ENCODE results near the gene SERTAD4. TPM values are rescaled to one million over a fixed set of nuclear protein-coding genes. Genes with fewer than 3 reads are reported as not detected.

SERTAD4 gene
- total and polyA plus RNA-seq, 10 of the 15 experiments (the other 5 are each of a cell fraction or from before 2014, with no cell fraction given) = not detected

GRCh38 chr1:210262897-210263272, 30.3 kb downstream of the SERTAD4 start (continued):
- TF ChIP-seq ZNF687 (IDR thresholded peaks at IDR 0.05) (no peak), EGR1 (IDR thresholded peaks at IDR 0.05; ENCODE audit: borderline replicate concordance in 1 of 2, low read depth in 2 of 2, low read length in 2 of 2) (no peak), RCOR1 (conservative IDR thresholded peaks at IDR 0.05; ENCODE audit: low read depth, low read length) (no peak), MXI1 (IDR thresholded peaks at IDR 0.05; ENCODE audit: low read depth, low read length) (no peak), MYC (IDR thresholded peaks at IDR 0.05; ENCODE audit: insufficient read depth, insufficient read length, insufficient replicate concordance, low read length, severe bottlenecking) (no peak), ZBTB4 (CRISPR knock-in tag; IDR thresholded peaks at IDR 0.05) (no peak), SRF (IDR thresholded peaks at IDR 0.05; ENCODE audit: low read depth in 2 of 2, low read length in 2 of 2) (no peak), E4F1 (IDR thresholded peaks at IDR 0.05; ENCODE audit: borderline replicate concordance, partially characterized antibody) (no peak)
